Stimulated activated CD4-positive, alpha-beta T cell treated with anti-CD3 and anti-CD28 coated beads, Interleukin-1b, Interleukin-23, amount 100 ng/mL, for 48 hours (primary cell): Measurements from ENCODE around the gene ZNF524.

Experiments used
- DNase-seq: peaks from one replicate; pipeline ENCODE4 v3.0.0-alpha.2; 2020

ZNF524 gene

GRCh38 chr19:55621673-55622231 lies 21.7 kb downstream of the ZNF524 start:
- DNase-seq: no peak

DNA sequence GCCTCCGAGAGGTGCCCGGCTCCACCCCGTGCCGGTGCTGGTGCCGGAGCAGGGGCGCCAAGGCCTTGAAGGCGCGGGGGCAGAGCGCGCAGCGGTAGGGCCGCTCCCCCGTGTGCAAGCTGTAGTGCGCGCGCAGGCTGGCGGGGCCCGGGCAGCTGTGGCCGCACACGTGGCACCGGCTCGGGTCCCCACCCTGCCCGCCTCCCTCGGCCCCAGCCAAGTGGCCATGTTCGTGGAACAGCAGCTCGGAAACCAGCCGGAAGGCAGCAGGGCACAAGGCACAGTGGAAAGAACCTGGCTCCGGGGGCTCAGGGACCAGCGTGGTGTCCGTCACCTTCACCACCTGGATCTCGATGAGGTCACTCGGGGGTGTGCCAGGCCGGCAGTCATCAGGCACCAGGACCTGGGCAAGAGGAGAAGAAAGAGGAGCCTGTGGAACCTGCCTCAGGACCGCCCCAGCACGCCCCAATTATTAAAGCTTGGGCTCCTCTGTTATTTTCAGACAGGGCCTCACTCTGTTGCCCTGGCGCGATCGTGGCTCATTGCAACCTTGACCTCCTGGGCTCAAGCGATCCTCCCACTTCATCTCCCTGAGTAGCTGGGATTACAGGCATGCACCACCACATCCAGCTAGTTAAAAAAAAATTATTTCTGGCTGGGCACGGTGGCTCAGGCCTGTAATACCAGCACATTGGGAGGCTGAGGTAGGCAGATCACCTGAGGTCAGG lies 22.3 kb downstream of the ZNF524 start:
- DNase-seq: no peak

- DNase-seq: no peak
Observed at GRCh38 chr19:55623130-55623529, 23.0 kb downstream of the ZNF524 start.

DNA sequence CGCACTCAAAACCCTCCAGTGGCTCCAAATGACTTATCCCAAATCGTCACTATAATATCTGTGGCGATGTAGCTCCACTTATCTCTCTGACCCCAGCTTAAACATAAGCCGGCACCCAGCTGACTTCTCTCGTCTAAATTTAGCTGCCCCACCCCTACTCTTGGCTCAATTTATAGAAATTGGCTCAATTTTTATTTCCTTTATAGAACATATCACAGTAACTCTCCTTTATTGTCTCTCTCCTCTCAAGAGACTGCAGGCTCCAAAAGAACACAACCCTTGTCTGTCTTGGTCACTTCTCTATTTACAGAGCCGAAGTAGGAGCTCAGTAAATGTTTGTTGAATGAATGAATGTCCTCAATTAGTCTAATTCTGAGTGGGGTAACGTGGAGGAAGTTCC lies 23.5 kb downstream of the ZNF524 start:
- DNase-seq: no peak

- DNase-seq: peak; percentile 93
Observed at GRCh38 chr19:55624109-55625003, 24.3 kb downstream of the ZNF524 start, which contains the start of gene ZNF784. Gene ZNF784 (minus strand): TSS chr19:55624566. CDS start chr19:55624561, 5 bp downstream.

GRCh38 chr19:55625004-55625326 lies 24.9 kb downstream of the ZNF524 start:
- DNase-seq: no peak

DNA sequence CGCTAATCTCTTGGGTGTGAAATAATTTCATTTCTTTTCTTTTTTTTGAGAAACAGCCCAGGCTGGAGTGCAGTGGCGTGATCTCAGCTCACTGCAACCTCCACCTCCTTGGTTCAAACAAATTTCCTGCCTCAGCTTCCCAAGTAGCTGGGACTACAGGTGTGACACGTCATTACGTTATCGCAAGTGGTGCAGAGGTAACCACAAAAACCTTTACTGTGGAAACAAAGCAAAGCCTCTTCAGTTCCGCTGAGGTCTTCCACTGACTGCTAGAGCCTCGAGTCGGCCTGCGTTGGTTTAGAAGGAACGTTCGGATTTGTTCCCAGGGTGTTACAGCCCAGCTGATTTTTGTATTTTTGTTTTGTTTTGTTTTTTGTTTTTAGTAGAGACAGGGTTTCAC lies 26.3 kb downstream of the ZNF524 start:
- peak; percentile 52 for DNase-seq

GRCh38 chr19:55632463-55632834 lies 32.4 kb downstream of the ZNF524 start:
- DNase-seq: peak; percentile 88

GRCh38 chr19:55633861-55634260 lies 33.8 kb downstream of the ZNF524 start:
- no peak for DNase-seq

GRCh38 chr19:55635334-55635717 lies 35.2 kb downstream of the ZNF524 start:
- peak; percentile 37 for DNase-seq

DNA sequence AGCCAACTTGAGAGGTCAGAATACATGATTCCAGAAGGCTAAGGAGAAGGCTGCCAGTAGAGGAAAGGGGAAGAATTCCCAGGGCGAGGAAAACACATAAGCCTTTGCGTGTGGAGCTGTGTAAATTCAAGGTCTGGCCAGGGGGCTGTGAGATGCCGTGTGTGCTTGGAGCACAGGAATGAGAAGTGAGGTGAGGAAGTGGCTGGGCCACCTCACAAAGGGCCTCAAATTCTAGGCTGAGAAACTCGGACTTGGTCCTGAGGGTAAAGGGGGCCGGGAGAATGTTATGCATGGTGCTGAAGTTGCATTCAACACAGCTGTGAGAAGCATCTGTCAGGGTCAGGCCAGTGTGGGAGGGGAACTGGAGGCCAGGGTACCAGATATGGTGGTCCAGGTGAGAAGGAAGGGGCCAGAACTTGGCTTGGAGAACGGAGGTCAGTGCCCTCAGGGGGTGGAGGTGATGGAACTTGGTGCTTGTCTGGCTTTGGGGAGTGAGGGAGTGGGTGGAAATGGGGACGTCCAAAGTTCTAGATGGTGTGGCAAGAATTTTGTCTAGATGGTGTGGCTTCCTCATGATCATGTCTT lies 35.9 kb downstream of the ZNF524 start:
- no peak for DNase-seq

DNA sequence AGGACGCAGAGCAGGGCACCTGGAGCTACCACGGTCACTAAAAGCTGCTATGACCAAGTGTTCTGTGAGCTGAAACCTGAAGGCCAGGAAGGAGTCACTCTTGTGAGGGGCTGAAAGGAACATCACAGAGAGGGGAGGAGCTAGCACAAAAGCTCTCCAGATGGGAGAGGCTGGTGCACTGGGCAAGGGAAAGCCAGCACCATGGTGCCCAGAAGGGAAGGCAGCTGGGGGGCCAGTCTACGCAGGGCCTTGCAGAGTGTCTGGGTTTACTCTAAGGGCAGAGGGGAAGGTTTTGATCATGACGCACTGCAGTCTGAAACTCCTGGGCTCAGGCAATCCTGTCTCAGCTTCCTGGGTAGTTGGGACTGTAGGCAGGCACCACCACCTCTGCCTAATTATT lies 36.6 kb downstream of the ZNF524 start:
- DNase-seq: no peak

GRCh38 chr19:55637534-55637933 lies 37.4 kb downstream of the ZNF524 start:
- DNase-seq: no peak

GRCh38 chr19:55638864-55639359 lies 38.8 kb downstream of the ZNF524 start:
- DNase-seq: peak; percentile 74

GRCh38 chr19:55640043-55640576 lies 40.0 kb downstream of the ZNF524 start:
- DNase-seq: peak; percentile 82

GRCh38 chr19:55640577-55641425 lies 40.7 kb downstream of the ZNF524 start, which contains the start of gene ZNF580:
Gene ZNF580 (plus strand): TSS chr19:55641002. CDS start chr19:55642509, 1,507 bp downstream.
- DNase-seq: peak; percentile 67

GRCh38 chr19:55641426-55642152 lies 41.5 kb downstream of the ZNF524 start:
- no peak for DNase-seq

DNA sequence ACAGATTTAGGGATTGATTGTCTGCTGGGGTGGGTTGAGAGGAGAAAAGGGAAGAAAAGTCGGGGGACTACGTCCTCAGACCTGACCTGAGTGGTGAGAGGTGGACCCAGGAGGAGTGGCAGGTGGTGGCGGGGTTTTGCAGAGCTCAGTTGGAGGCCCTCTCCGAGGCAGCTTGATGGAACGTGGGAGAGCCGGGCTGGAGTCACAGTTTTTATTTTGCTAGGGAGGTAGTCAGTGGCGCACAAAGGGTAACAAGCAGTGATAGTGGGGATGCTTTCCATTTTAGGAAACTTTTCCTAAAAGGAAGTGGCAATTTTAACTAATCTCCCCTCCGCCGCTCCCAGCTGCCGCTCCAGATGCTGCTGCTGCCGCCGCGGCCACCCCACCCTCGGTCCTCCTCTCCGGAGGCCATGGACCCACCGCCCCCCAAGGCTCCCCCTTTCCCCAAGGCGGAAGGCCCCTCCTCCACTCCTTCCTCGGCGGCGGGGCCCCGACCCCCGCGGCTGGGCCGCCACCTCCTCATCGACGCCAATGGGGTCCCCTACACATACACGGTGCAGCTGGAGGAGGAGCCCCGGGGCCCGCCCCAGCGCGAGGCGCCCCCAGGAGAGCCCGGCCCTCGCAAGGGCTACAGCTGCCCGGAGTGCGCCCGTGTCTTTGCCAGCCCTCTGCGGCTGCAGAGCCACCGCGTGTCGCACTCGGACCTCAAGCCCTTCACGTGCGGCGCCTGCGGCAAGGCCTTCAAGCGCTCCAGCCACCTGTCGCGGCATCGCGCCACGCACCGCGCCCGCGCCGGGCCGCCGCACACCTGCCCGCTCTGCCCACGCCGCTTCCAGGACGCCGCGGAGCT lies 42.3 kb downstream of the ZNF524 start:
- peak; percentile 38 for DNase-seq

DNA sequence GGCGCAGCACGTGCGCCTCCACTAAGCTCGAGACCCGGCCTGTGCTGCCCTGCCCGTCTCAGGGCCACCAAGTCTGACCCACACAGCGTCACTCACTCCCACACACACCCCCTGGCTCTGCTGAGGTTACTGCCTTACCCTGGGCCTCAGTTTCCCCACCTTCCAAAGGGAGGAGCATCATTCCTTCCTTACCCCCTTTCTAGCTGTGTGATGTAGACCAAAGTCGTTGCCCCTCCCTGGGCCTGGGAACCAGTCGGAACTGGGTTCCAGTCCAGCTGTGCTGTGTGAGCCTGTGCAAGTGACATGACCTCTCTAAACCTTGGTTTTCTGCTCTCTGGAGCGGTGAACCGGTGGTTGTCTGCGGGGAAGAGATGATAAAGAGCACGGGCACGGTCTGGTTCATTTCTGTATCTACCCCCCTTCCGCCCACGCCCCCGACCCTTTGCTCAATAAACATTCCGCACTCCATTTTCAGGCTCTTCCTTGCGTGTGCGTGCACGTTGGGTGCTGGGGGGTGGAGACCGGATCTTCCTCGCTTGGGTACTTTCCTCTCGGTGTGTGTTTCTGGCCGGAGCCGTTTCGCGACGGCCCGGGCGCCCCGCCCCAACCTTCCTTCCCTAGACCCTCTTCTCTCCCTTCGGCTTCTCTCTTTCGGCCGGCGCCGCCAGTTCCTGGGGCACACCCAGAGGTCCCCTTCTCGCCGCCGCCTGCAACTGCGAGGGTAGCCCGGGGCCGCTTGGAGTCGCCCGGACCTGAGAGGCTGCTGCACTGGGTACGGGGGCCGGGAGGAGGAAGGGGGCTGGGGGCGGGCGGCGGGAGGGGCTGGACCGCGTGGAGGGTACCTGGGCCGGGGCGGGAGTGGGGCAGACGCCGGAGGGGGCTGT lies 43.2 kb downstream of the ZNF524 start, which contains the start of gene ZNF581:
Gene ZNF581 (plus strand): TSS at position 647 of the 884 bp plus-strand sequence. CDS start 923 bp downstream, outside the sequence.
- peak; percentile 87 for DNase-seq
